Measurements from ENCODE around the gene FANCM.
"Not testable (repeated sequence)": the region's sequence is repeated elsewhere in the genome, so short reads cannot be mapped to it uniquely, and the experiment has no call there.

DNA sequence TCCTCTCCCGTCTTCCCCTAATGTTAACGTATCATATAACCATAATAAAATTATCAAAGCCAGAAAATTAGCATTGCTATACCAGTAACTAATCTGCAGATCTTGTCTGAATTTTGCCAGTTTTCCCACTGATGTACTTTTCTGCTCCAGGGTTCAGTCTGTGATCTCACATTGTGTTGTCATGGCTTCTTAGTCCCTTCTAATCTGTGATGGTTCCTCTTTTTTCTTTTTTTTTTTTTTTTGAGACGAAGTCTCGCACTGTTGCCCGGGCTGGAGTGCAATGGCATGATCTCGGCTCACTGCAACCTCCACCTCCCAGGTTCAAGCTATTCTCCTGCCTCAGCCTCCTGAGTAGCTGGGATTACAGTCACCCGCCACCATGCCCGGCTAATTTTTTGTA lies 6.4 kb downstream of the FANCM start:
- TF ChIP-seq, protein P1, sequence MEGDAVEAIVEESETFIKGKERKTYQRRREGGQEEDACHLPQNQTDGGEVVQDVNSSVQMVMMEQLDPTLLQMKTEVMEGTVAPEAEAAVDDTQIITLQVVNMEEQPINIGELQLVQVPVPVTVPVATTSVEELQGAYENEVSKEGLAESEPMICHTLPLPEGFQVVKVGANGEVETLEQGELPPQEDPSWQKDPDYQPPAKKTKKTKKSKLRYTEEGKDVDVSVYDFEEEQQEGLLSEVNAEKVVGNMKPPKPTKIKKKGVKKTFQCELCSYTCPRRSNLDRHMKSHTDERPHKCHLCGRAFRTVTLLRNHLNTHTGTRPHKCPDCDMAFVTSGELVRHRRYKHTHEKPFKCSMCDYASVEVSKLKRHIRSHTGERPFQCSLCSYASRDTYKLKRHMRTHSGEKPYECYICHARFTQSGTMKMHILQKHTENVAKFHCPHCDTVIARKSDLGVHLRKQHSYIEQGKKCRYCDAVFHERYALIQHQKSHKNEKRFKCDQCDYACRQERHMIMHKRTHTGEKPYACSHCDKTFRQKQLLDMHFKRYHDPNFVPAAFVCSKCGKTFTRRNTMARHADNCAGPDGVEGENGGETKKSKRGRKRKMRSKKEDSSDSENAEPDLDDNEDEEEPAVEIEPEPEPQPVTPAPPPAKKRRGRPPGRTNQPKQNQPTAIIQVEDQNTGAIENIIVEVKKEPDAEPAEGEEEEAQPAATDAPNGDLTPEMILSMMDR (IDR thresholded peaks at IDR 0.05) = not testable (repeated sequence)
- not testable (repeated sequence) for TF ChIP-seq POLR2A (IDR thresholded peaks at IDR 0.05; ENCODE audit: low read depth)
